PC-3 (cell line): ENCODE results near the gene BLCAP. TPM values are rescaled to one million over a fixed set of nuclear protein-coding genes. Genes with fewer than 3 reads are reported as not detected.

ENCODE experiments used
- ATAC-seq: fragments of 200-7000 bp; cut with Tn5 transposase; 2 replicates; pipeline ENCODE4 v1.9.1; 2020; ENCODE audit warnings: mild to moderate bottlenecking, moderate library complexity
- BruUV-seq: library from RNA; stranded (reverse); fragments of 400-500 nt; replicated peaks from 2 replicates; lab custom pipeline; 2021; lab: Mats Ljungman, UMichigan
- CTCF ChIA-PET: fragments of 300-600 bp; sonication (Branson Sonifier 250); formaldehyde crosslinking; loops from one replicate; lab custom pipeline; 2022; ENCODE audit warnings: antibody characterized with exemption; lab: Charles Lee
- POLR2A ChIA-PET: fragments of 300-600 bp; sonication (Branson Sonifier 250); formaldehyde crosslinking; loops from one replicate; lab custom pipeline; 2022; ENCODE audit warnings: antibody characterized with exemption; ENCODE audit not compliant: unreplicated experiment; lab: Charles Lee
- DNase-seq: peaks from one replicate; pipeline ENCODE4 v3.0.0-alpha.2; 2015
- H2AFZ ChIP-seq: fragments of 300-600 bp; sonication (generic); 2 replicates; pipeline ENCODE4 v1.6.0; 2016; ENCODE audit warnings: antibody characterized with exemption, low read length
- H3F3A ChIP-seq: fragments of 300-600 bp; sonication (generic); one replicate; pipeline ENCODE4 v1.6.0; 2017; ENCODE audit warnings: antibody characterized with exemption, low read length, control low read depth, mild to moderate bottlenecking; ENCODE audit not compliant: unreplicated experiment
- H3K27ac ChIP-seq: fragments of 300-600 bp; sonication (generic); 2 replicates; pipeline ENCODE4 v1.5.1; 2016; ENCODE audit warnings: mild to moderate bottlenecking, low read length
- H3K27me3 ChIP-seq: fragments of 300-600 bp; sonication (generic); 2 replicates; pipeline ENCODE4 v1.6.1; 2016; ENCODE audit warnings: low read length, mixed read lengths
- H3K36me3 ChIP-seq: fragments of 300-600 bp; sonication (generic); 2 replicates; pipeline ENCODE4 v1.6.1; 2016; ENCODE audit warnings: low read depth, mixed run types, low read length, mixed read lengths
- H3K4me1 ChIP-seq: fragments of 300-600 bp; sonication (generic); 2 replicates; pipeline ENCODE4 v1.5.1; 2016; ENCODE audit warnings: low read length; ENCODE audit not compliant: insufficient read depth
- H3K4me2 ChIP-seq: fragments of 300-600 bp; sonication (generic); 2 replicates; pipeline ENCODE4 v1.6.0; 2016; ENCODE audit warnings: low read length
- H3K4me3 ChIP-seq: fragments of 300-600 bp; sonication (generic); 2 replicates; pipeline ENCODE4 v1.5.1; 2016; ENCODE audit warnings: mild to moderate bottlenecking, low read length, mixed read lengths
- H3K79me2 ChIP-seq: fragments of 300-600 bp; sonication (generic); 2 replicates; pipeline ENCODE4 v1.6.1; 2017; ENCODE audit warnings: low read length, mixed read lengths
- H3K9ac ChIP-seq: fragments of 300-600 bp; sonication (generic); 2 replicates; pipeline ENCODE4 v1.6.0; 2016; ENCODE audit warnings: mild to moderate bottlenecking, low read length
- H3K9me2 ChIP-seq: fragments of 300-600 bp; sonication (generic); replicated peaks from 2 replicates; pipeline ENCODE4 v1.6.1; 2016; ENCODE audit warnings: mixed run types, low read length, mixed read lengths
- H3K9me3 ChIP-seq: fragments of 300-600 bp; sonication (generic); 2 replicates; pipeline ENCODE4 v1.6.1; 2016; ENCODE audit warnings: low read length, mixed read lengths
- H4K20me1 ChIP-seq: fragments of 300-600 bp; sonication (generic); 2 replicates; pipeline ENCODE4 v1.6.1; 2016; ENCODE audit warnings: low read length, mixed read lengths
- EZH2 ChIP-seq: fragments of 300-600 bp; sonication (generic); IDR thresholded peaks from one replicate; pipeline ENCODE4 v1.6.1; 2017; ENCODE audit warnings: antibody characterized with exemption, mild to moderate bottlenecking, low read length; ENCODE audit not compliant: unreplicated experiment
- EZH2phosphoT487 ChIP-seq: fragments of 300-600 bp; sonication (generic); IDR thresholded peaks from 2 replicates; pipeline ENCODE4 v1.6.1; 2018; ENCODE audit warnings: mild to moderate bottlenecking, antibody characterized with exemption, low read length, borderline replicate concordance
- intact Hi-C: fragments of 100-400 bp; cut with micrococcal nuclease; formaldehyde crosslinking; loops from 2 replicates; pipeline ENCODE4 v1.9.0; 2023
- total RNA-seq: library from RNA; depleted of rRNA; stranded (reverse); fragments of >200 nt; gene quantifications from 2 replicates; pipeline ENCODE4 v1.2.3, GENCODE V29; 2014
- TF ChIP-seq, protein P1 (sequence below): fragments of 300-600 bp; sonication (generic); conservative IDR thresholded peaks from 2 replicates; pipeline ENCODE4 v1.5.1; 2017; ENCODE audit warnings: antibody characterized with exemption, low read depth, mild to moderate bottlenecking, low read length

Gene BLCAP
- total RNA-seq, 1 experiment from 2014 or later: 100 TPM

DNA sequence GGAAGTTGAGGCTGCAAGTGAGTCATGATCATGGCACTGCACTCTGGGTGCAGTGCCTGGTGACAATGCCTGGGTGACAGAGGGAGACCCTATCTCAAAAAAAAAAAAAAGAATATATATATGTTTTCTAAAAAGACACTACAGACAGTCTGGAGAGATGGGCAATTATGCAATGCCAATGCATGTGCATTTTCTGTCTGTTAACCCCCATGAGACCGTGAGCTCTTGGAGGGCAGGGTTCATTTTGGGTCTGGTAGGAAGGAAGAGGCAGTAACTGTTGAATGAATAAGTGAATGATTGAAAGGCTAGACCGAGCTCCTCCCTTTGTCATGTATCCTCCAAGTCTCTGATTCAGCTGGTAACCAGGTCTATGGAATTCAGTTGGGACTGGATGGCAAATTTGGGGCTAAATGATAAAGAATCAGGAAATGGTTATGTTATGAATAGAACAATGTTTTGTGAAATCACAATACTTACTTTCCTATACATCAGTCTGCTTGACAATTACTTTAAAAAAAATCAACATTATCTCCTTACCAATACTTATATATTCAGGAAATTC, 5.6 kb upstream of the BLCAP start:
- intact Hi-C loops: no loop called here
- no peaks in the 10 kb centered on the region for H3K9me2 ChIP-seq
- no peaks in the 10 kb centered on the region for H3K27me3 ChIP-seq
- no peaks in the 10 kb centered on the region for H3K9me3 ChIP-seq
- BruUV-seq: no TSS peak
- TF ChIP-seq EZH2phosphoT487 (no peak), EZH2 (no peak)
- H2AFZ ChIP-seq: no peak overlapping the region
- H3F3A ChIP-seq: no peaks in the 10 kb centered on the region
- DNase-seq (no peak), ATAC-seq (no peak)
- H3K9ac ChIP-seq: no peak overlapping the region
- CTCF ChIA-PET: interaction anchor here (0.6 to 0.7 kb wide), 3 partner anchors 9 to 267 kb away, joined by 3 read pairs; no protein-coding TSS in a partner anchor
- H3K36me3 ChIP-seq: no peaks in the 10 kb centered on the region
- peaks cover 22% of the 10 kb centered on the region for H3K4me1 ChIP-seq
- H3K79me2 ChIP-seq: peaks cover 7% of the 10 kb centered on the region
- H3K4me2 ChIP-seq: no peak overlapping the region
- no peak overlapping the region for H3K4me3 ChIP-seq
- no peak overlapping the region for H3K27ac ChIP-seq
- POLR2A ChIA-PET: no interaction called here
- no peaks in the 10 kb centered on the region for H4K20me1 ChIP-seq

DNA sequence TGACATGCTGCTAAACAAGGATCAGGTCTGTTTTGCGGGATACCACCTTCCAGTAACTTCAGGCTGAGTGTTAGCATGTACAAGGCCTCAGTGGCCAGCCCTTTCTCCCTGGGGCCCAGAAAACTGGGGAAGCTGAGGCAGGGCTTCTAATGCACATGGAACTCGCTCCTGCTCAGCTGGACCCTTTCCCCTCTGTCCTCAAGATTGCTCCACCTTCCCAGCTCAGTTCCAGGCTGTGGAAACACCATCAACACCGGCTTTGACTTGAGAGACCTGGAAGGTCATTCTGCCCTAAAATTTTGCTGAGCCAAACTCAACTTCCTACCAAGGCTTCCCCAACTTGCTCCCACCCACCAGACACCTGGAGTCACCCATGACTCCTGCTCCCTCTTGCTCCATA, 4.2 kb upstream of the BLCAP start:
- no TSS peak for BruUV-seq
- Histone ChIP-seq H4K20me1 (0 out of 2 replicates have a peak, but pooled peaks cover under 1% of the 10 kb centered on the region), H3K27ac (no peak overlapping the region), H3K4me2 (no peak overlapping the region), H3K4me1 (peaks cover 17% of the 10 kb centered on the region), H2AFZ (no peak overlapping the region), H3F3A (no peaks in the 10 kb centered on the region), H3K27me3 (no peaks in the 10 kb centered on the region), H3K36me3 (no peaks in the 10 kb centered on the region), H3K79me2 (peaks cover 19% of the 10 kb centered on the region), H3K9me3 (no peaks in the 10 kb centered on the region), H3K4me3 (no peak overlapping the region), H3K9ac (no peak overlapping the region), H3K9me2 (no peaks in the 10 kb centered on the region)
- DNase-seq (no peak), ATAC-seq (no peak)
- CTCF ChIA-PET: no interaction called here
- intact Hi-C loops: no loop called here
- POLR2A ChIA-PET: interaction anchor here (0.6 kb wide), 1 partner anchor 264 kb away, joined by 5 read pairs; no protein-coding TSS in a partner anchor
- TF ChIP-seq, protein P1, sequence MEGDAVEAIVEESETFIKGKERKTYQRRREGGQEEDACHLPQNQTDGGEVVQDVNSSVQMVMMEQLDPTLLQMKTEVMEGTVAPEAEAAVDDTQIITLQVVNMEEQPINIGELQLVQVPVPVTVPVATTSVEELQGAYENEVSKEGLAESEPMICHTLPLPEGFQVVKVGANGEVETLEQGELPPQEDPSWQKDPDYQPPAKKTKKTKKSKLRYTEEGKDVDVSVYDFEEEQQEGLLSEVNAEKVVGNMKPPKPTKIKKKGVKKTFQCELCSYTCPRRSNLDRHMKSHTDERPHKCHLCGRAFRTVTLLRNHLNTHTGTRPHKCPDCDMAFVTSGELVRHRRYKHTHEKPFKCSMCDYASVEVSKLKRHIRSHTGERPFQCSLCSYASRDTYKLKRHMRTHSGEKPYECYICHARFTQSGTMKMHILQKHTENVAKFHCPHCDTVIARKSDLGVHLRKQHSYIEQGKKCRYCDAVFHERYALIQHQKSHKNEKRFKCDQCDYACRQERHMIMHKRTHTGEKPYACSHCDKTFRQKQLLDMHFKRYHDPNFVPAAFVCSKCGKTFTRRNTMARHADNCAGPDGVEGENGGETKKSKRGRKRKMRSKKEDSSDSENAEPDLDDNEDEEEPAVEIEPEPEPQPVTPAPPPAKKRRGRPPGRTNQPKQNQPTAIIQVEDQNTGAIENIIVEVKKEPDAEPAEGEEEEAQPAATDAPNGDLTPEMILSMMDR: no peak
- no peak for TF ChIP-seq EZH2
- TF ChIP-seq EZH2phosphoT487: no peak

DNA sequence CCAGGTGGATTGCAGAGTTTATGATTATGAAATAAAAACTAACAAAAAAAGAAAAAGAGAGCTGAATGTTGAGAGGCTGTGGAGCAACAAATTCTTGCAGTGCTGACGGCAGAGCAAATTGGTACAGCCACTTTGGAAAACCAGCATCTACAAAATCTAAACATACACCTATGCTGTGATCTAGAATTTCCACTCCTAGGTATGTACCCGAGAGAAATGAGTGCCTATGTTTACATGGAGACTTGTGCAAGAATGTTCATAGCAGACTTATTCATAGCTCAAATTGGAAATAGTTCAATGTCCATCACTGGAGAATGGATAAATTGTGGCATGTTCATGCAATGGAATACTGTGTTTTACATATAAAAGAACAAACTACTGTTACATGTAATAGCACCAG, 3.0 kb upstream of the BLCAP start:
- Histone ChIP-seq H3K9me3 (no peaks in the 10 kb centered on the region), H3K4me3 (no peak overlapping the region), H3K27me3 (no peaks in the 10 kb centered on the region), H3K27ac (no peak overlapping the region), H3K9me2 (no peaks in the 10 kb centered on the region), H3F3A (no peaks in the 10 kb centered on the region), H3K79me2 (peaks cover 30% of the 10 kb centered on the region), H3K36me3 (no peaks in the 10 kb centered on the region), H2AFZ (no peak overlapping the region), H3K9ac (no peak overlapping the region), H3K4me1 (peaks cover 15% of the 10 kb centered on the region), H4K20me1 (peaks cover 9% of the 10 kb centered on the region), H3K4me2 (no peak overlapping the region)
- BruUV-seq: no TSS peak
- TF ChIP-seq EZH2: no peak
- TF ChIP-seq, protein P1: no peak
- TF ChIP-seq EZH2phosphoT487: no peak
- CTCF ChIA-PET: interaction anchor here (1.0 kb wide), 1 partner anchor 260 kb away, joined by 3 read pairs; no protein-coding TSS in a partner anchor
- DNase-seq (no peak), ATAC-seq (no peak)
- POLR2A ChIA-PET: interaction anchor here (0.6 kb wide), 1 partner anchor 255 kb away, joined by 4 read pairs; no protein-coding TSS in a partner anchor
- intact Hi-C loops: no loop called here
